Trophoblast cell (in vitro differentiated cells and primary cell): Measurements from ENCODE around the gene EFR3B.
A peak's percentile ranks its signal among the peaks of the same experiment; 100 is the strongest.

Experiments used
- DNase-seq, 2 donors: peaks; one replicate each; pipeline ENCODE4 v3.0.0-alpha.2; 2016
- H2AFZ ChIP-seq: 2 replicates; pipeline ENCODE4 v1.6.1; 2013; ENCODE audit warnings: low read length, moderate library complexity, mild to moderate bottlenecking; ENCODE audit not compliant: insufficient read depth, poor library complexity
- H2AK5ac ChIP-seq: 2 replicates; pipeline ENCODE4 v1.6.1; 2013; ENCODE audit warnings: mild to moderate bottlenecking, low read length
- H2BK120ac ChIP-seq: 2 replicates; pipeline ENCODE4 v1.6.1; 2013; ENCODE audit warnings: low read length, mild to moderate bottlenecking, moderate library complexity; ENCODE audit not compliant: insufficient read depth, poor library complexity
- H2BK12ac ChIP-seq: 2 replicates; pipeline ENCODE4 v1.6.1; 2013; ENCODE audit warnings: mild to moderate bottlenecking, low read length, moderate library complexity
- H2BK5ac ChIP-seq: 2 replicates; pipeline ENCODE4 v1.6.1; 2013; ENCODE audit warnings: low read length, low read depth, moderate library complexity, mild to moderate bottlenecking; ENCODE audit not compliant: poor library complexity
- H3K14ac ChIP-seq: 2 replicates; pipeline ENCODE4 v1.6.1; 2013; ENCODE audit warnings: mild to moderate bottlenecking, low read length
- H3K18ac ChIP-seq: 2 replicates; pipeline ENCODE4 v1.6.1; 2013; ENCODE audit warnings: mild to moderate bottlenecking, low read length
- H3K23ac ChIP-seq: 2 replicates; pipeline ENCODE4 v1.6.1; 2013; ENCODE audit warnings: low read length
- H3K27ac ChIP-seq: 2 replicates; pipeline ENCODE4 v1.5.1; 2013; ENCODE audit warnings: low read depth, mild to moderate bottlenecking, inconsistent platforms, low read length, moderate library complexity
- H3K27me3 ChIP-seq: 2 replicates; pipeline ENCODE4 v1.6.1; 2013; ENCODE audit warnings: inconsistent platforms, mild to moderate bottlenecking, low read length, moderate library complexity; ENCODE audit not compliant: insufficient read depth
- H3K36me3 ChIP-seq, 2 experiments: 1 replicate in 1 of 2; 2 replicates in 1 of 2; pipeline ENCODE4 v1.6.1; 2013; ENCODE audit warnings: low read length in 2 of 2, mild to moderate bottlenecking in 2 of 2, moderate library complexity in 1 of 2; ENCODE audit not compliant: insufficient read depth in 2 of 2, control insufficient read depth in 1 of 2
- H3K4ac ChIP-seq: 2 replicates; pipeline ENCODE4 v1.6.1; 2013; ENCODE audit warnings: low read depth, mild to moderate bottlenecking, low read length, moderate library complexity
- H3K4me1 ChIP-seq, 2 experiments: 1 replicate in 1 of 2; 2 replicates in 1 of 2; pipeline ENCODE4 v1.6.1; 2013; ENCODE audit warnings: low read length in 2 of 2, mild to moderate bottlenecking in 2 of 2, moderate library complexity in 1 of 2; ENCODE audit not compliant: insufficient read depth in 2 of 2, control insufficient read depth in 1 of 2
- H3K4me2 ChIP-seq: 2 replicates; pipeline ENCODE4 v1.6.1; 2013; ENCODE audit warnings: inconsistent platforms, mild to moderate bottlenecking, low read length, moderate library complexity
- H3K4me3 ChIP-seq: 2 replicates; pipeline ENCODE4 v1.5.1; 2013; ENCODE audit warnings: mild to moderate bottlenecking, low read depth, low read length, inconsistent platforms
- H3K79me1 ChIP-seq: one replicate; pipeline ENCODE4 v1.6.1; 2013; ENCODE audit warnings: low read length
- H3K79me2 ChIP-seq: 2 replicates; pipeline ENCODE4 v1.6.1; 2013; ENCODE audit warnings: low read length, mild to moderate bottlenecking; ENCODE audit not compliant: control insufficient read depth, insufficient read depth, poor library complexity
- H3K9ac ChIP-seq: 2 replicates; pipeline ENCODE4 v1.6.1; 2013; ENCODE audit warnings: mild to moderate bottlenecking, low read length
- H3K9me3 ChIP-seq: 2 replicates; pipeline ENCODE4 v1.6.1; 2013; ENCODE audit warnings: low read depth, mild to moderate bottlenecking, control low read depth, inconsistent platforms, low read length; ENCODE audit not compliant: insufficient read depth
- H4K12ac ChIP-seq: 2 replicates; pipeline ENCODE4 v1.6.1; 2013; ENCODE audit warnings: low read depth, mild to moderate bottlenecking, low read length, moderate library complexity
- H4K8ac ChIP-seq: 2 replicates; pipeline ENCODE4 v1.6.1; 2013; ENCODE audit warnings: low read depth, mild to moderate bottlenecking, low read length, moderate library complexity
- H4K91ac ChIP-seq: one replicate; pipeline ENCODE4 v1.6.1; 2013; ENCODE audit warnings: low read depth, mild to moderate bottlenecking, low read length, moderate library complexity
- WGBS: extraction: QIAGEN DNeasy Blood & Tissue Kit; methylation state at CpG from one replicate; pipeline ENCODE4 v1.1.7; 2013; ENCODE audit warnings: missing lambda C conversion rate; ENCODE audit not compliant: insufficient read length, insufficient coverage; ENCODE audit errors: extremely low coverage; 5-methylcytosine and 5-hydroxymethylcytosine counted together

The EFR3B gene

GRCh38 chr2:25021791-25022362 lies 20.0 kb upstream of the EFR3B start:
- no peak overlapping the region for H4K91ac ChIP-seq
- H2AK5ac ChIP-seq, result no peak overlapping the region
- H4K12ac ChIP-seq, result no peak overlapping the region
- no peaks in the 10 kb centered on the region for H3K36me3 ChIP-seq
- H3K4me3 ChIP-seq, result no peak overlapping the region
- no peak overlapping the region for H2AFZ ChIP-seq
- H3K9me3 ChIP-seq, result peaks cover 1% of the 10 kb centered on the region
- no peaks in the 10 kb centered on the region for H3K4me1 ChIP-seq
- H2BK12ac ChIP-seq, result no peak overlapping the region
- no peak overlapping the region for H3K23ac ChIP-seq
- no peaks in the 10 kb centered on the region for H3K79me2 ChIP-seq
- no peak overlapping the region for H3K18ac ChIP-seq
- no peak overlapping the region for H4K8ac ChIP-seq
- peaks cover 2% of the 10 kb centered on the region for H3K27me3 ChIP-seq
- H2BK5ac ChIP-seq, result no peak overlapping the region
- no peak overlapping the region for H3K4me2 ChIP-seq
- no peak overlapping the region for H2BK120ac ChIP-seq
- no peak overlapping the region for H3K14ac ChIP-seq
- no peak overlapping the region for H3K9ac ChIP-seq
- no peak for DNase-seq
- no peak overlapping the region for H3K27ac ChIP-seq
- H3K79me1 ChIP-seq, result no peaks in the 10 kb centered on the region
- H3K4ac ChIP-seq, result no peak overlapping the region
- no CpG with 5 or more reads among the region's 2 CpGs for WGBS

- H3K27me3 ChIP-seq, result peaks cover 2% of the 10 kb centered on the region
- DNase-seq, result no peak
- no peak overlapping the region for H3K14ac ChIP-seq
- H4K12ac ChIP-seq, result no peak overlapping the region
- H2BK12ac ChIP-seq, result no peak overlapping the region
- no peak overlapping the region for H2AFZ ChIP-seq
- H2BK5ac ChIP-seq, result no peak overlapping the region
- H3K27ac ChIP-seq, result no peak overlapping the region
- H3K4ac ChIP-seq, result no peak overlapping the region
- H3K9ac ChIP-seq, result no peak overlapping the region
- no peaks in the 10 kb centered on the region for H3K79me2 ChIP-seq
- H2BK120ac ChIP-seq, result no peak overlapping the region
- WGBS, result no CpG with 5 or more reads among the region's 7 CpGs
- no peaks in the 10 kb centered on the region for H3K36me3 ChIP-seq
- H4K8ac ChIP-seq, result no peak overlapping the region
- no peaks in the 10 kb centered on the region for H3K4me1 ChIP-seq
- H3K4me2 ChIP-seq, result no peak overlapping the region
- no peak overlapping the region for H3K23ac ChIP-seq
- H3K9me3 ChIP-seq, result no peaks in the 10 kb centered on the region
- H3K4me3 ChIP-seq, result no peak overlapping the region
- H3K79me1 ChIP-seq, result no peaks in the 10 kb centered on the region
- H2AK5ac ChIP-seq, result no peak overlapping the region
- no peak overlapping the region for H4K91ac ChIP-seq
- no peak overlapping the region for H3K18ac ChIP-seq
These were observed 18.5 kb upstream of the EFR3B start for GRCh38 chr2:25023333-25023732.

GRCh38 chr2:25025229-25026007 lies 16.5 kb upstream of the EFR3B start:
- H3K14ac ChIP-seq, result no peak overlapping the region
- no peaks in the 10 kb centered on the region for H3K79me1 ChIP-seq
- DNase-seq, result no peak
- H3K27me3 ChIP-seq, result peaks cover 2% of the 10 kb centered on the region
- H3K23ac ChIP-seq, result no peak overlapping the region
- H4K12ac ChIP-seq, result no peak overlapping the region
- H2AFZ ChIP-seq, result no peak overlapping the region
- H3K4me1 ChIP-seq, result no peaks in the 10 kb centered on the region
- H3K9ac ChIP-seq, result no peak overlapping the region
- H3K4me2 ChIP-seq, result no peak overlapping the region
- H4K8ac ChIP-seq, result no peak overlapping the region
- no peak overlapping the region for H3K18ac ChIP-seq
- no peaks in the 10 kb centered on the region for H3K9me3 ChIP-seq
- H3K79me2 ChIP-seq, result no peaks in the 10 kb centered on the region
- no peak overlapping the region for H3K4ac ChIP-seq
- H3K27ac ChIP-seq, result no peak overlapping the region
- WGBS, result no CpG with 5 or more reads among the region's 6 CpGs
- no peak overlapping the region for H2BK120ac ChIP-seq
- H4K91ac ChIP-seq, result no peak overlapping the region
- no peak overlapping the region for H2BK5ac ChIP-seq
- no peaks in the 10 kb centered on the region for H3K36me3 ChIP-seq
- no peak overlapping the region for H2AK5ac ChIP-seq
- H3K4me3 ChIP-seq, result no peak overlapping the region
- H2BK12ac ChIP-seq, result no peak overlapping the region

GRCh38 chr2:25026008-25026530 lies 15.8 kb upstream of the EFR3B start:
- no peak overlapping the region for H2AFZ ChIP-seq
- H3K27ac ChIP-seq, result no peak overlapping the region
- H2BK5ac ChIP-seq, result no peak overlapping the region
- H4K91ac ChIP-seq, result no peak overlapping the region
- no peak overlapping the region for H3K9ac ChIP-seq
- H3K4ac ChIP-seq, result no peak overlapping the region
- H2AK5ac ChIP-seq, result no peak overlapping the region
- DNase-seq, result peak; percentile 57 to 93
- no peak overlapping the region for H2BK120ac ChIP-seq
- no peak overlapping the region for H3K23ac ChIP-seq
- WGBS, result no CpG with 5 or more reads among the region's 9 CpGs
- H3K4me3 ChIP-seq, result no peak overlapping the region
- peaks cover 2% of the 10 kb centered on the region for H3K27me3 ChIP-seq
- no peaks in the 10 kb centered on the region for H3K79me2 ChIP-seq
- no peaks in the 10 kb centered on the region for H3K9me3 ChIP-seq
- no peak overlapping the region for H2BK12ac ChIP-seq
- no peak overlapping the region for H3K4me2 ChIP-seq
- no peak overlapping the region for H3K18ac ChIP-seq
- H3K14ac ChIP-seq, result no peak overlapping the region
- H4K8ac ChIP-seq, result no peak overlapping the region
- H3K4me1 ChIP-seq, result no peaks in the 10 kb centered on the region
- H4K12ac ChIP-seq, result no peak overlapping the region
- H3K79me1 ChIP-seq, result no peaks in the 10 kb centered on the region
- H3K36me3 ChIP-seq, result no peaks in the 10 kb centered on the region
